ENCODE measurements around the gene NSUN7.

Gene NSUN7

GRCh38 chr4:40843696-40844095 lies 93.9 kb downstream of the NSUN7 start:
- Histone ChIP-seq H3K4me3 (ENCODE audit: low read length) (no peak overlapping the region), H3K36me3 (ENCODE audit: control insufficient read depth, insufficient read depth, low read length) (no peaks in the 10 kb centered on the region), H3K4me1 (ENCODE audit: control insufficient read depth, insufficient read depth, low read length) (peaks cover 1% of the 10 kb centered on the region; the same call in 1 of the 2 replicates), H3K27me3 (ENCODE audit: control insufficient read depth, insufficient read depth, low read length) (no peaks in the 10 kb centered on the region), H3K27ac (ENCODE audit: low read length) (no peak overlapping the region), H3K9me3 (ENCODE audit: control insufficient read depth, insufficient read depth, low read length) (no peaks in the 10 kb centered on the region)
- no CpG with 5 or more reads among the region's 1 CpG for WGBS (ENCODE audit: insufficient coverage, insufficient read length)
- DNase-seq (ENCODE audit: low read depth, low spot score), result no peak

GRCh38 chr4:40844261-40844660 lies 94.5 kb downstream of the NSUN7 start:
- no peak for DNase-seq (ENCODE audit: low read depth, low spot score)
- Histone ChIP-seq H3K4me1 (ENCODE audit: control insufficient read depth, insufficient read depth, low read length) (peaks cover 1% of the 10 kb centered on the region; the same call in 1 of the 2 replicates), H3K9me3 (ENCODE audit: control insufficient read depth, insufficient read depth, low read length) (no peaks in the 10 kb centered on the region), H3K4me3 (ENCODE audit: low read length) (no peak overlapping the region), H3K36me3 (ENCODE audit: control insufficient read depth, insufficient read depth, low read length) (no peaks in the 10 kb centered on the region), H3K27ac (ENCODE audit: low read length) (no peak overlapping the region), H3K27me3 (ENCODE audit: control insufficient read depth, insufficient read depth, low read length) (no peaks in the 10 kb centered on the region)
- no CpG with 5 or more reads among the region's 6 CpGs for WGBS (ENCODE audit: insufficient coverage, insufficient read length)

GRCh38 chr4:40845154-40845835 lies 95.5 kb downstream of the NSUN7 start:
- no CpG with 5 or more reads among the region's 10 CpGs for WGBS (ENCODE audit: insufficient coverage, insufficient read length)
- H3K27ac ChIP-seq (ENCODE audit: low read length), result no peak overlapping the region

GRCh38 chr4:40846532-40846931 lies 96.8 kb downstream of the NSUN7 start:
- DNase-seq (ENCODE audit: low read depth, low spot score), result no peak
- Histone ChIP-seq H3K27me3 (ENCODE audit: control insufficient read depth, insufficient read depth, low read length) (no peaks in the 10 kb centered on the region), H3K36me3 (ENCODE audit: control insufficient read depth, insufficient read depth, low read length) (no peaks in the 10 kb centered on the region), H3K9me3 (ENCODE audit: control insufficient read depth, insufficient read depth, low read length) (no peaks in the 10 kb centered on the region), H3K4me3 (ENCODE audit: low read length) (no peak overlapping the region), H3K4me1 (ENCODE audit: control insufficient read depth, insufficient read depth, low read length) (no peaks in the 10 kb centered on the region), H3K27ac (ENCODE audit: low read length) (no peak overlapping the region)
- WGBS (ENCODE audit: insufficient coverage, insufficient read length), result no CpG with 5 or more reads among the region's 5 CpGs

More at GRCh38 chr4:40845154-40845835, 95.5 kb downstream of the NSUN7 start:
- H3K27me3 ChIP-seq (ENCODE audit: control insufficient read depth, insufficient read depth, low read length), result no peaks in the 10 kb centered on the region
- DNase-seq (ENCODE audit: low read depth, low spot score), result no peak
- no peak overlapping the region for H3K4me3 ChIP-seq (ENCODE audit: low read length)
- no peaks in the 10 kb centered on the region for H3K9me3 ChIP-seq (ENCODE audit: control insufficient read depth, insufficient read depth, low read length)
- H3K4me1 ChIP-seq (ENCODE audit: control insufficient read depth, insufficient read depth, low read length), result peaks cover 1% of the 10 kb centered on the region; the same call in 1 of the 2 replicates
- H3K36me3 ChIP-seq (ENCODE audit: control insufficient read depth, insufficient read depth, low read length), result no peaks in the 10 kb centered on the region

- Histone ChIP-seq H3K27me3 (ENCODE audit: control insufficient read depth, insufficient read depth, low read length) (no peaks in the 10 kb centered on the region), H3K36me3 (ENCODE audit: control insufficient read depth, insufficient read depth, low read length) (no peaks in the 10 kb centered on the region), H3K4me3 (ENCODE audit: low read length) (no peak overlapping the region), H3K27ac (ENCODE audit: low read length) (no peak overlapping the region), H3K4me1 (ENCODE audit: control insufficient read depth, insufficient read depth, low read length) (no peaks in the 10 kb centered on the region), H3K9me3 (ENCODE audit: control insufficient read depth, insufficient read depth, low read length) (no peaks in the 10 kb centered on the region)
- no CpG with 5 or more reads among the region's 5 CpGs for WGBS (ENCODE audit: insufficient coverage, insufficient read length)
- DNase-seq (ENCODE audit: low read depth, low spot score), result no peak
These were observed 98.5 kb downstream of the NSUN7 start for GRCh38 chr4:40848251-40848650.

- no peaks in the 10 kb centered on the region for H3K9me3 ChIP-seq (ENCODE audit: control insufficient read depth, insufficient read depth, low read length)
- no peak overlapping the region for H3K27ac ChIP-seq (ENCODE audit: low read length)
- no CpG with 5 or more reads among the region's 3 CpGs for WGBS (ENCODE audit: insufficient coverage, insufficient read length)
- H3K4me1 ChIP-seq (ENCODE audit: control insufficient read depth, insufficient read depth, low read length), result no peaks in the 10 kb centered on the region
- no peaks in the 10 kb centered on the region for H3K27me3 ChIP-seq (ENCODE audit: control insufficient read depth, insufficient read depth, low read length)
- no peak overlapping the region for H3K4me3 ChIP-seq (ENCODE audit: low read length)
- no peak for DNase-seq (ENCODE audit: low read depth, low spot score)
- H3K36me3 ChIP-seq (ENCODE audit: control insufficient read depth, insufficient read depth, low read length), result no peaks in the 10 kb centered on the region
These were observed 99.2 kb downstream of the NSUN7 start for GRCh38 chr4:40848940-40849339.

GRCh38 chr4:40850496-40850895 lies 100.7 kb downstream of the NSUN7 start:
- H3K9me3 ChIP-seq (ENCODE audit: control insufficient read depth, insufficient read depth, low read length), result no peaks in the 10 kb centered on the region
- DNase-seq (ENCODE audit: low read depth, low spot score), result no peak
- WGBS (ENCODE audit: insufficient coverage, insufficient read length), result no CpG with 5 or more reads among the region's 4 CpGs
- H3K27ac ChIP-seq (ENCODE audit: low read length), result no peak overlapping the region
- H3K27me3 ChIP-seq (ENCODE audit: control insufficient read depth, insufficient read depth, low read length), result no peaks in the 10 kb centered on the region
- no peaks in the 10 kb centered on the region for H3K36me3 ChIP-seq (ENCODE audit: control insufficient read depth, insufficient read depth, low read length)
- H3K4me1 ChIP-seq (ENCODE audit: control insufficient read depth, insufficient read depth, low read length), result no peaks in the 10 kb centered on the region
- no peak overlapping the region for H3K4me3 ChIP-seq (ENCODE audit: low read length)

- peak overlapping the region; percentile 65 for H3K4me3 ChIP-seq (ENCODE audit: low read length)
- no CpG with 5 or more reads among the region's 16 CpGs for WGBS (ENCODE audit: insufficient coverage, insufficient read length)
- H3K9me3 ChIP-seq (ENCODE audit: control insufficient read depth, insufficient read depth, low read length), result no peaks in the 10 kb centered on the region
- H3K4me1 ChIP-seq (ENCODE audit: control insufficient read depth, insufficient read depth, low read length), result no peaks in the 10 kb centered on the region
- H3K36me3 ChIP-seq (ENCODE audit: control insufficient read depth, insufficient read depth, low read length), result no peaks in the 10 kb centered on the region; the same call in 1 of the 2 replicates
- H3K27ac ChIP-seq (ENCODE audit: low read length), result no peak overlapping the region
- H3K27me3 ChIP-seq (ENCODE audit: control insufficient read depth, insufficient read depth, low read length), result no peaks in the 10 kb centered on the region
- DNase-seq (ENCODE audit: low read depth, low spot score), result no peak
These were observed 106.6 kb downstream of the NSUN7 start for GRCh38 chr4:40856277-40856839.

GRCh38 chr4:40856840-40857362 lies 107.1 kb downstream of the NSUN7 start:
- Histone ChIP-seq H3K27ac (ENCODE audit: low read length) (no peak overlapping the region), H3K4me1 (ENCODE audit: control insufficient read depth, insufficient read depth, low read length) (no peaks in the 10 kb centered on the region), H3K27me3 (ENCODE audit: control insufficient read depth, insufficient read depth, low read length) (no peaks in the 10 kb centered on the region), H3K4me3 (ENCODE audit: low read length) (peak overlapping the region; percentile 65), H3K36me3 (ENCODE audit: control insufficient read depth, insufficient read depth, low read length) (no peaks in the 10 kb centered on the region; the same call in 1 of the 2 replicates), H3K9me3 (ENCODE audit: control insufficient read depth, insufficient read depth, low read length) (no peaks in the 10 kb centered on the region)
- WGBS (ENCODE audit: insufficient coverage, insufficient read length), result no CpG with 5 or more reads among the region's 51 CpGs
- DNase-seq (ENCODE audit: low read depth, low spot score), result peak; percentile 67

GRCh38 chr4:40857956-40858355 lies 108.2 kb downstream of the NSUN7 start:
- no peaks in the 10 kb centered on the region; the same call in 1 of the 2 replicates for H3K36me3 ChIP-seq (ENCODE audit: control insufficient read depth, insufficient read depth, low read length)
- DNase-seq (ENCODE audit: low read depth, low spot score), result no peak

More at GRCh38 chr4:40857956-40858355, 108.2 kb downstream of the NSUN7 start:
- WGBS (ENCODE audit: insufficient coverage, insufficient read length), result no CpG with 5 or more reads among the region's 2 CpGs
- no peaks in the 10 kb centered on the region for H3K9me3 ChIP-seq (ENCODE audit: control insufficient read depth, insufficient read depth, low read length)
- H3K27me3 ChIP-seq (ENCODE audit: control insufficient read depth, insufficient read depth, low read length), result no peaks in the 10 kb centered on the region
- no peak overlapping the region for H3K27ac ChIP-seq (ENCODE audit: low read length)
- H3K4me1 ChIP-seq (ENCODE audit: control insufficient read depth, insufficient read depth, low read length), result no peaks in the 10 kb centered on the region
- H3K4me3 ChIP-seq (ENCODE audit: low read length), result no peak overlapping the region

All from iPS DF 6.9 (cell line).